Lower leg skin (tissue), 3 donors: Measurements from ENCODE around the gene JAK1.

ENCODE experiments used
- CTCF ChIP-seq, 3 donors: fragments of 450-650 bp; IDR thresholded peaks; one replicate each; pipeline ENCODE4 v1.5.1; 2016; ENCODE audit warnings: antibody characterized with exemption in 3 of 3, mild to moderate bottlenecking in 3 of 3, moderate library complexity in 2 of 3
- POLR2A ChIP-seq, 2 donors: fragments of 450-650 bp; IDR thresholded peaks; one replicate each; pipeline ENCODE4 v1.6.1; 2016 to 2017; ENCODE audit warnings: antibody characterized with exemption in 2 of 2, mild to moderate bottlenecking in 1 of 2, moderate library complexity in 1 of 2

DNA sequence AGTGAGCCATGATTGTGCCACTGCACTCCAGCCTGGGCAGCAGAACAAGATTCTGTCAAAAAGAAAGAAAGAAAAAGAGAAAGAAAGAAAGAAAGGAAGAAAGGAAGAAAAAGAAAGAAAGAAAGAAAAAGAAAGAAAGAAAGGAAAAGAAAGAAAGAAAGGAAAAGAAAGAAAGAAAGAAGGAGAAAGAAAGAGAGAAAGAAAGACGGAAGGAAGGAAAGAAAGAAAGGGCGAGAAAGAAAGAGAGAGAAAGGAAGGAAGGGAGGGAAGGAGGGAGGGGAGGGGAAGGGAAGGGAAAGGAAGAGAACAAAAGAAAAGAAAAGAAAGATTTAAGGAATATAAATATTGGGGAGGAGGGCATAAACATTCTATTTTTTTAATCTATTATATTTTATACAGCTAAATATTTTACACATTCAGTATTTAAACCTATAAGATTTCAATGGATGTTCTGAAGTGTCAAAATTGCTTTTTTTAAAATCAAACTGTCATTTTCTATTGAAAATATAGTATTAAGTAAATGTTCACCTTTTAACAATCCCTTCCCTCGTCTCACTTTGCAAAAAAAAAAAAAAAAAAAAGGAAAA lies 6.8 kb upstream of the JAK1 start:
- TF ChIP-seq POLR2A (IDR thresholded peaks at IDR 0.05) (no peak), CTCF (IDR thresholded peaks at IDR 0.05) (no peak)
